Measurements from ENCODE around the gene VPS35L. TPM values are rescaled to one million over a fixed set of nuclear protein-coding genes. Genes with fewer than 3 reads are reported as not detected.

VPS35L gene
- total and polyA plus RNA-seq, 2 experiments from 2014 or later: 47.5 to 52.8 TPM

GRCh38 chr16:19705843-19706242, 150.3 kb downstream of the VPS35L start:
- Histone ChIP-seq H3K79me2 (no peaks in the 10 kb centered on the region), H3K27ac (no peak overlapping the region), H3K4me3 (no peak overlapping the region)

DNA sequence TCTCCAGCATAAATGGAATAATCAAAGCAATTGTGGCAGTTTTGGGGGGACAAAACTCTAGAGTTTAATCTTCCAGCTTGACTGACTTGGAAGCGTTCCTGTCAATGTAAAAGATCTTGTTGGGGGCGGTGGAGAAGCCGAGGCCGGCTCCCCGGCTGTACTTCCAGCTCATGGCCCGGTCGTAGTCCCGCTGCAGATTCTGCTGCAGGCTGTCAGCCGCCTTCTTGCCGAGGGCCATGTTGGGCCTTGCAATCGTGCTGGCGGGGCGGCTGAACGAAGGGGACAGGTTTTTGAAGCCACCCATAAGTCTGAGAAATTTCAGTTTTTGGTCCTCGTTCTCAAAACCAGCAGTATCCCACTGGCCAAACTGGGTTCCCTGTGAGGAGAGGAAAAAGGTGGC, 151.3 kb downstream of the VPS35L start:
- Histone ChIP-seq H3K9me3 (ENCODE audit: low read depth) (no peaks in the 10 kb centered on the region), H2AFZ (no peak overlapping the region), H3K4me1 (ENCODE audit: insufficient read depth) (no peaks in the 10 kb centered on the region), H3K4me2 (no peak overlapping the region), H3K36me3 (replicated peaks; ENCODE audit: insufficient read depth, low read depth) (no peaks in the 10 kb centered on the region), H3K9me2 (replicated peaks; ENCODE audit: insufficient read depth) (no peaks in the 10 kb centered on the region), H3K27ac (no peak overlapping the region), H4K20me1 (ENCODE audit: insufficient read depth, poor library complexity, severe bottlenecking) (no peaks in the 10 kb centered on the region), H3K4me3 (no peak overlapping the region), H3K27me3 (no peaks in the 10 kb centered on the region), H3K79me2 (no peaks in the 10 kb centered on the region)
- TF ChIP-seq CTCF (IDR thresholded peaks at IDR 0.05; ENCODE audit: poor library complexity): no peak
- TF ChIP-seq EZH2 (IDR thresholded peaks at IDR 0.05; ENCODE audit: borderline replicate concordance): no peak
- TF ChIP-seq EZH2phosphoT487 (IDR thresholded peaks at IDR 0.05; ENCODE audit: low read depth, severe bottlenecking, unreplicated experiment): no peak
- WGBS (ENCODE audit: low lambda C conversion rate, missing lambda C conversion rate): 96% methylated on average over 15 of the region's 15 CpGs
- no peak for DNase-seq (ENCODE audit: low spot score)

More at GRCh38 chr16:19705843-19706242, 150.3 kb downstream of the VPS35L start:
- no peaks in the 10 kb centered on the region for H3K36me3 ChIP-seq (replicated peaks; ENCODE audit: insufficient read depth, low read depth)
- DNase-seq (ENCODE audit: low spot score): no peak
- H3K4me1 ChIP-seq (ENCODE audit: insufficient read depth): peaks cover 4% of the 10 kb centered on the region
- no peak for TF ChIP-seq EZH2phosphoT487 (IDR thresholded peaks at IDR 0.05; ENCODE audit: low read depth, severe bottlenecking, unreplicated experiment)
- TF ChIP-seq EZH2 (IDR thresholded peaks at IDR 0.05; ENCODE audit: borderline replicate concordance): no peak
- TF ChIP-seq CTCF (IDR thresholded peaks at IDR 0.05; ENCODE audit: poor library complexity): no peak
- H3K27me3 ChIP-seq: no peaks in the 10 kb centered on the region
- WGBS (ENCODE audit: low lambda C conversion rate, missing lambda C conversion rate): 93% methylated on average over 5 of the region's 5 CpGs
- no peak overlapping the region for H2AFZ ChIP-seq
- no peak overlapping the region for H3K4me2 ChIP-seq
- H3K9me3 ChIP-seq (ENCODE audit: low read depth): no peaks in the 10 kb centered on the region
- H3K9me2 ChIP-seq (replicated peaks; ENCODE audit: insufficient read depth): no peaks in the 10 kb centered on the region
- no peaks in the 10 kb centered on the region for H4K20me1 ChIP-seq (ENCODE audit: insufficient read depth, poor library complexity, severe bottlenecking)

DNA sequence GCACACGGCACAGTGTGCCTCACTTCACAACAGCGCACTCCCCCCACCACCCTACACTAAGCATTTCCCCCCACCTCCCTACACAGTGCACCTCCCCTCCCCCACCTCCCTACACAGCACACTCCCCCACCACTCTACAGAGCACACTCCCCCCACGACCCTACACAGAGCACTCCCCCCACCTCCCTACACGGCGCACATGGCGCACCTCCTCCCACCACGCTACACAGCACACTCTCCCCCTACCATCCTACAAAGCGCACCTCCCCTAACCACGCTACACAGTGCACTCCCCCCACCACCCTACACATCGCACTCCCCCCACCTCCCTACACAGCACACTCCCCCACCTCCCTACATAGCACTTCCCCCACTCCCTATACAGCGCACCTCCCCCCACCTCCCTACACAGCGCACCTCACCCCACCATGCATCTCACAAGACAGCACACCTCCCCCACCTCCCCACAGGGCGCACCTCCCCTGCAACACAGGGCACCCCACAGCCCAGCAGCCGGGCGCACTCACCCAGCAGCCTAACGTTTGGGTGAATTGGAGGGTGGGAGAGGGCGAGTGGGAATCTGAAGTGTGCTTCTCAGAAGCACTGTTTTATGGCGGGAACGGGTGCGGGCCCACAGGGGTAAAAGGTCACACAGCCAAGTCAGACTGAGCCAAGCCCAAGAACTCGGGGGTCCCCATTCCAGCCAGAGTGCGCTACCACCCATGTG, 152.2 kb downstream of the VPS35L start:
- Histone ChIP-seq H4K20me1 (ENCODE audit: insufficient read depth, poor library complexity, severe bottlenecking) (no peaks in the 10 kb centered on the region), H3K4me2 (no peak overlapping the region)
- 83% methylated on average over 13 of the region's 22 CpGs for WGBS (ENCODE audit: low lambda C conversion rate, missing lambda C conversion rate)

More for the DNA sequence above, 152.2 kb downstream of the VPS35L start:
- no peaks in the 10 kb centered on the region for H3K27me3 ChIP-seq
- no peak overlapping the region for H3K27ac ChIP-seq
- H2AFZ ChIP-seq: no peak overlapping the region
- H3K79me2 ChIP-seq: peaks cover 2% of the 10 kb centered on the region
- H3K9me2 ChIP-seq (replicated peaks; ENCODE audit: insufficient read depth): no peaks in the 10 kb centered on the region
- TF ChIP-seq EZH2phosphoT487 (IDR thresholded peaks at IDR 0.05; ENCODE audit: low read depth, severe bottlenecking, unreplicated experiment) (no peak), EZH2 (IDR thresholded peaks at IDR 0.05; ENCODE audit: borderline replicate concordance) (no peak), CTCF (IDR thresholded peaks at IDR 0.05; ENCODE audit: poor library complexity) (no peak)
- H3K4me1 ChIP-seq (ENCODE audit: insufficient read depth): no peaks in the 10 kb centered on the region
- DNase-seq (ENCODE audit: low spot score): no peak
- no peaks in the 10 kb centered on the region for H3K36me3 ChIP-seq (replicated peaks; ENCODE audit: insufficient read depth, low read depth)
- no peak overlapping the region for H3K4me3 ChIP-seq
- no peaks in the 10 kb centered on the region for H3K9me3 ChIP-seq (ENCODE audit: low read depth)

Measured in hepatocyte (in vitro differentiated cells).